Lower leg skin (tissue), 4 donors: ENCODE results near the gene RNASE7. TPM values are rescaled to one million over a fixed set of nuclear protein-coding genes. Genes with fewer than 3 reads are reported as not detected.

Experiments
- DNase-seq, 2 donors: peaks; one replicate each; pipeline ENCODE4 v3.0.0-alpha.2; 2019; ENCODE audit warnings: low spot score in 2 of 2
- H3K4me3 ChIP-seq: fragments of 200-600 bp; sonication (generic); 2 replicates; pipeline ENCODE4 v1.5.1; 2017; ENCODE audit warnings: mild to moderate bottlenecking, low read depth; ENCODE audit not compliant: poor library complexity, severe bottlenecking
- CTCF ChIP-seq, 3 donors: fragments of 450-650 bp; IDR thresholded peaks; one replicate each; pipeline ENCODE4 v1.5.1; 2016; ENCODE audit warnings: antibody characterized with exemption in 3 of 3, mild to moderate bottlenecking in 3 of 3, moderate library complexity in 2 of 3
- POLR2A ChIP-seq, 2 donors: fragments of 450-650 bp; IDR thresholded peaks; one replicate each; pipeline ENCODE4 v1.6.1; 2016 to 2017; ENCODE audit warnings: antibody characterized with exemption in 2 of 2, mild to moderate bottlenecking in 1 of 2, moderate library complexity in 1 of 2
- WGBS, 2 donors: methylation state at CpG; one replicate each; pipeline ENCODE4 v1.1.5; 2018; 5-methylcytosine and 5-hydroxymethylcytosine counted together
- intact Hi-C: fragments of 100-400 bp; cut with DNase I; formaldehyde crosslinking; loops from one replicate; pipeline ENCODE4 v1.15.0; 2023; ENCODE audit warnings: low total_unique reads
- total RNA-seq, 4 donors: library from RNA; depleted of rRNA; stranded (reverse); fragments of >200 nt; gene quantifications; one replicate each; pipeline ENCODE4 v1.1.0, GENCODE V29; 2016

RNASE7 gene
- total RNA-seq, 4 donors from 2014 or later = 34.1 to 83.3 (median 47.8) TPM

- no peak for DNase-seq
- no peak overlapping the region for H3K4me3 ChIP-seq
- 83 to 94% methylated on average over 3 of the region's 3 CpGs for WGBS, 2 donors
- intact Hi-C loops = no loop called here
- no peak for TF ChIP-seq CTCF (IDR thresholded peaks at IDR 0.05)
- no peak for TF ChIP-seq POLR2A (IDR thresholded peaks at IDR 0.05)
Observed at GRCh38 chr14:21061347-21061668, 19.1 kb downstream of the RNASE7 start.

- WGBS, 2 donors = 34 to 52% methylated on average over 3 of the region's 3 CpGs
- DNase-seq = peak in 1 of 2 donors; percentile 80
- no peak overlapping the region for H3K4me3 ChIP-seq
- TF ChIP-seq CTCF (IDR thresholded peaks at IDR 0.05) = no peak
- intact Hi-C loops = no loop called here
Observed at GRCh38 chr14:21063479-21063878, 21.3 kb downstream of the RNASE7 start.

- TF ChIP-seq CTCF (IDR thresholded peaks at IDR 0.05) (no peak), POLR2A (IDR thresholded peaks at IDR 0.05) (no peak)
- 70 to 71% methylated on average over 7 of the region's 7 CpGs for WGBS, 2 donors
- peak in 1 of 2 donors; percentile 37 for DNase-seq
- no peak overlapping the region for H3K4me3 ChIP-seq
- intact Hi-C loops = no loop called here
Observed at GRCh38 chr14:21066882-21067502, 24.8 kb downstream of the RNASE7 start.

- peak in 1 of 2 donors; percentile 88 for DNase-seq
- TF ChIP-seq POLR2A (IDR thresholded peaks at IDR 0.05) (no peak), CTCF (IDR thresholded peaks at IDR 0.05) (peak in 1 of 3 donors; percentile 48)
- WGBS, 2 donors = 13 to 25% methylated on average over 45 of the region's 45 CpGs
- H3K4me3 ChIP-seq = peak overlapping the region; percentile 5
- intact Hi-C loops = no loop called here
Observed at GRCh38 chr14:21068521-21069387, 26.6 kb downstream of the RNASE7 start.

GRCh38 chr14:21069388-21070082, 27.4 kb downstream of the RNASE7 start:
- no peak for TF ChIP-seq CTCF (IDR thresholded peaks at IDR 0.05)
- no peak for TF ChIP-seq POLR2A (IDR thresholded peaks at IDR 0.05)
- peak in 1 of 2 donors; percentile 89 for DNase-seq
- WGBS, 2 donors = 4% methylated on average over 28 to 31 of the region's 40 CpGs
- intact Hi-C loops = no loop called here
- H3K4me3 ChIP-seq = peak overlapping the region; percentile 55
